Mucosa of descending colon (tissue), 3 donors: ENCODE data around the gene SDR9C7. TPM values are rescaled to one million over a fixed set of nuclear protein-coding genes. Genes with fewer than 3 reads are reported as not detected.

ENCODE experiments used
- ATAC-seq: fragments of 200-7000 bp; cut with Tn5 transposase; one replicate; pipeline ENCODE4 v1.9.1; 2020; ENCODE audit warnings: mild to moderate bottlenecking, moderate library complexity
- DNase-seq, 3 donors: peaks; one replicate each; pipeline ENCODE4 v3.0.0-alpha.2; 2020
- H3K36me3 ChIP-seq: fragments of 200-600 bp; one replicate; pipeline ENCODE4 v1.8.0; 2021; ENCODE audit warnings: low read depth, mild to moderate bottlenecking
- H3K4me1 ChIP-seq: fragments of 200-600 bp; one replicate; pipeline ENCODE4 v1.8.0; 2021; ENCODE audit warnings: low read depth, mild to moderate bottlenecking
- H3K4me3 ChIP-seq: fragments of 200-600 bp; one replicate; pipeline ENCODE4 v1.8.0; 2021; ENCODE audit warnings: mild to moderate bottlenecking
- H3K9me3 ChIP-seq: fragments of 200-600 bp; one replicate; pipeline ENCODE4 v1.8.0; 2021; ENCODE audit warnings: mild to moderate bottlenecking
- intact Hi-C, 2 donors: fragments of 100-400 bp; cut with DNase I in 1 of 2; cut with micrococcal nuclease in 1 of 2; formaldehyde crosslinking; loops; one replicate each; pipeline versions ENCODE4 v1.11.0 to v1.11.1; 2022; cut with DNase I, micrococcal nuclease
- total RNA-seq, 3 donors: library from RNA; stranded (reverse); fragmentation: NEBNext Ultra II Directional in 2 of 3; extraction: Animal tissue kit (Norgen Biotek cat#: 25700) in 2 of 3; gene quantifications; one replicate each; pipeline versions ENCODE4 v1.2.1 to v1.2.4, GENCODE V29; 2021 to 2023
- TF ChIP-seq, protein P1 (sequence below): fragments of 200-600 bp; IDR thresholded peaks from one replicate; pipeline ENCODE4 v1.8.0; 2022; ENCODE audit warnings: antibody characterized with exemption, mild to moderate bottlenecking
- donor health status: DM: no; HTN: no; CAD: no; lungs with moderate emphysema.
- donor health status: DM: no; HTN: no; CAD: no.
- donor health status: DM: no; HTN: yes; CAD: no.

The SDR9C7 gene
- total RNA-seq, 3 donors from 2014 or later: not detected

DNA sequence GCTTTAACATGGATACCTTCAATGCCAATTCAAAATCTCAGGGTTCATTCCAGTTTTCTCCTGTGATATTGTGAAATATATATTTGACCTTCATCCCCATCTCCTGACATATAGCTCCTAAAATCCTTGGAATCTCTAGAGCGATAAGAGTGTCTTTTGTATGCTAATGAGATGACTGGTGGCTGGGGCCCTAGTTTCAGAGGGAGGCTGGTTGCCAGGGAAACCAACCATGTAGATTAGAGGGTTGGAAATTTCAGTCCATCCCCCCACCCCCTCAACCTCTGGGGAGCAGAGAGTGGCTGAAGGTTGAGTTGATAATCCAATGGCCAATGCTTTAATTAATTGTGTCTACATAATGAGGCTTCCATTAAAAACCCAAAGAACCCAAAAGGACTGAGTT lies 59.4 kb downstream of the SDR9C7 start:
- no peaks in the 10 kb centered on the region for H3K36me3 ChIP-seq
- H3K9me3 ChIP-seq: no peaks in the 10 kb centered on the region
- H3K4me3 ChIP-seq: no peak overlapping the region
- ATAC-seq: no peak
- DNase-seq: no peak
- intact Hi-C loops: no loop called here
- peaks cover 4% of the 10 kb centered on the region for H3K4me1 ChIP-seq
- TF ChIP-seq, protein P1, sequence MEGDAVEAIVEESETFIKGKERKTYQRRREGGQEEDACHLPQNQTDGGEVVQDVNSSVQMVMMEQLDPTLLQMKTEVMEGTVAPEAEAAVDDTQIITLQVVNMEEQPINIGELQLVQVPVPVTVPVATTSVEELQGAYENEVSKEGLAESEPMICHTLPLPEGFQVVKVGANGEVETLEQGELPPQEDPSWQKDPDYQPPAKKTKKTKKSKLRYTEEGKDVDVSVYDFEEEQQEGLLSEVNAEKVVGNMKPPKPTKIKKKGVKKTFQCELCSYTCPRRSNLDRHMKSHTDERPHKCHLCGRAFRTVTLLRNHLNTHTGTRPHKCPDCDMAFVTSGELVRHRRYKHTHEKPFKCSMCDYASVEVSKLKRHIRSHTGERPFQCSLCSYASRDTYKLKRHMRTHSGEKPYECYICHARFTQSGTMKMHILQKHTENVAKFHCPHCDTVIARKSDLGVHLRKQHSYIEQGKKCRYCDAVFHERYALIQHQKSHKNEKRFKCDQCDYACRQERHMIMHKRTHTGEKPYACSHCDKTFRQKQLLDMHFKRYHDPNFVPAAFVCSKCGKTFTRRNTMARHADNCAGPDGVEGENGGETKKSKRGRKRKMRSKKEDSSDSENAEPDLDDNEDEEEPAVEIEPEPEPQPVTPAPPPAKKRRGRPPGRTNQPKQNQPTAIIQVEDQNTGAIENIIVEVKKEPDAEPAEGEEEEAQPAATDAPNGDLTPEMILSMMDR: no peak

DNA sequence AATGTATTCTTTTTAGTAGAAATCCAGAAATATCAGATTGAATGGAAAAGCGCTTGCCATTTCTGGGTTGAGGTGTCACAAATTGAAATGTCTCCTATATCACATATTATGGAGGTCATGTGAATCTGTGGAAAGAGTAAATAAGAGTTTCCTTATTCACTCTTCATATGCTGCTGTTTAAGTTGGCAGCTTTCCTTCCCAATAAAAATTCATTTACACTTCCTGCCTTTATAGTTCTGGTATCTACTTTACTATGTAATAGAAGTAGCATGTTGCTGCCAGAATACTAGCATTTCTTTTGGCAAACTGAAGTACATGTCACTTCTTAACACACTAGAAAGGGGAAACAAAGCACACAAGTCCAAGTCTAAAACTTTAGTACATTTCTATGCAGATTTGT lies 60.8 kb downstream of the SDR9C7 start:
- ATAC-seq (peak; percentile 95), DNase-seq (peak in 1 of 3 donors; percentile 4)
- peaks cover 4% of the 10 kb centered on the region for H3K4me1 ChIP-seq
- H3K36me3 ChIP-seq: no peaks in the 10 kb centered on the region
- no peak overlapping the region for H3K4me3 ChIP-seq
- intact Hi-C loops: no loop called here
- TF ChIP-seq, protein P1: no peak
- no peaks in the 10 kb centered on the region for H3K9me3 ChIP-seq

Other genes starting within 250 kb of the SDR9C7 start
- gene PTGES3, start 246.1 kb downstream of the SDR9C7 start, total RNA-seq: 100 to 1,000 TPM; 155 to 223 (median 164) TPM
- gene NACA, start 209.1 kb downstream of the SDR9C7 start, total RNA-seq: 100 to 1,000 TPM; 507 to 753 (median 639) TPM
- gene PRIM1, start 182.1 kb downstream of the SDR9C7 start, total RNA-seq: 10 to 100 TPM in 1 of 3 donors, 1 to 10 TPM in 2; 6.3 to 11.5 (median 6.8) TPM
- 1 to 10 TPM; 2.7 to 6.7 (median 3.8) TPM for gene HSD17B6, start 171.1 kb downstream of the SDR9C7 start, total RNA-seq
- gene RDH16, start 23.2 kb upstream of the SDR9C7 start, total RNA-seq: under 1 TPM; 0.14 to 0.28 (median 0.19) TPM
- 1 to 10 TPM; 3.5 to 8.6 (median 4.6) TPM for gene ZBTB39, start 72.1 kb upstream of the SDR9C7 start, total RNA-seq
- gene TAC3, start 82.1 kb upstream of the SDR9C7 start, total RNA-seq: 1 to 10 TPM in 2 of 3 donors, under 1 TPM in 1; 0.81 to 2.0 (median 1.8) TPM
- 100 to 1,000 TPM; 167 to 444 (median 219) TPM for gene MYO1A, start 115.7 kb upstream of the SDR9C7 start, total RNA-seq
- 10 to 100 TPM in 2 of 3 donors, 1 to 10 TPM in 1; 6.3 to 16.9 (median 10.2) TPM for gene NEMP1, start 144.4 kb upstream of the SDR9C7 start, total RNA-seq
- gene NAB2, start 154.7 kb upstream of the SDR9C7 start, total RNA-seq: 10 to 100 TPM in 1 of 3 donors, 1 to 10 TPM in 2; 2.6 to 29.3 (median 3.9) TPM
- gene STAT6, start 177.0 kb upstream of the SDR9C7 start, total RNA-seq: 100 to 1,000 TPM; 219 to 286 (median 281) TPM
- gene LRP1, start 194.1 kb upstream of the SDR9C7 start, total RNA-seq: 100 to 1,000 TPM; 128 to 223 (median 148) TPM
- gene LRP1-AS, start 213.2 kb upstream of the SDR9C7 start, total RNA-seq: not detected